A549 treated with AZD9567 at 1 μM for 4 hours (cell line): ENCODE data around the gene SH2D3C. TPM values are rescaled to one million over a fixed set of nuclear protein-coding genes. Genes with fewer than 3 reads are reported as not detected.

Experiments used
- total RNA-seq: library from RNA; stranded (reverse); fragments of 200-300 nt; extraction: Qiagen RNA extraction; gene quantifications from 5 replicates; pipeline ENCODE4 v1.2.3, GENCODE V29; 2022; ENCODE audit not compliant: insufficient read depth

SH2D3C gene
- total RNA-seq, result 0.08 to 0.26 TPM (median 0.19 TPM) in 4 of 5 replicates, not detected in the other

GRCh38 chr9:127778280-127779135 is at the start of gene SH2D3C:
Gene SH2D3C, minus strand, starts transcription at chr9:127778666. Its CDS starts 39 bp downstream, at chr9:127778627.

GRCh38 chr9:127802576-127803443 is 24.3 kb upstream of the SH2D3C start, which contains the start of gene FPGS:
Gene FPGS, plus strand, starts transcription at chr9:127802882. Its CDS starts 43 bp downstream, at chr9:127802925.

GRCh38 chr9:127785933-127786772 is 7.7 kb upstream of the SH2D3C start, which contains the start of gene CDK9:
Gene CDK9, plus strand, starts transcription at chr9:127786034. Its CDS starts 115 bp downstream, at chr9:127786149.

GRCh38 chr9:127734747-127735529 is 43.5 kb downstream of the SH2D3C start, which contains the start of gene TOR2A:
Gene TOR2A, minus strand, starts transcription at chr9:127735294. Its CDS starts 24 bp downstream, at chr9:127735270.

GRCh38 chr9:127715470-127716337 is 62.8 kb downstream of the SH2D3C start, which contains the start of the genes PTRH1 and TTC16:
Gene PTRH1, minus strand, starts transcription at chr9:127715663. Its CDS starts 24 bp downstream, at chr9:127715639.
Gene TTC16, plus strand, starts transcription at chr9:127716079. Its CDS starts 67 bp downstream, at chr9:127716146.

GRCh38 chr9:127706836-127707241 is 71.6 kb downstream of the SH2D3C start, which contains the start of gene CFAP157:
Gene CFAP157, plus strand, starts transcription at chr9:127706988. Its CDS starts 44 bp downstream, at chr9:127707032.

Other genes with a start within 250 kb of the SH2D3C start
- 16.1 to 20.8 TPM (median 19.9 TPM) in 5 replicates for gene STXBP1, start 166.4 kb downstream of the SH2D3C start, total RNA-seq
- 0.08 to 0.13 TPM (median 0.12 TPM) in 3 of 5 replicates, not detected in the others for gene CFAP157, start 71.7 kb downstream of the SH2D3C start, total RNA-seq
- 15.7 to 24.3 TPM (median 19.7 TPM) in 5 replicates for gene PTRH1, start 63.0 kb downstream of the SH2D3C start, total RNA-seq
- gene TTC16, start 62.6 kb downstream of the SH2D3C start, total RNA-seq, result 0.02 to 0.03 TPM (median 0.03 TPM) in 3 of 5 replicates, not detected in the others
- gene TOR2A, start 43.4 kb downstream of the SH2D3C start, total RNA-seq, result 13.6 to 18.7 TPM (median 16.3 TPM) in 5 replicates
- gene CDK9, start 7.4 kb upstream of the SH2D3C start, total RNA-seq, result 48.0 to 74.8 TPM (median 51.5 TPM) in 5 replicates
- gene FPGS, start 24.2 kb upstream of the SH2D3C start, total RNA-seq, result 43.6 to 54.9 TPM (median 49.8 TPM) in 5 replicates
- gene ENG, start 76.0 kb upstream of the SH2D3C start, total RNA-seq, result 0.09 to 0.24 TPM (median 0.14 TPM) in 4 of 5 replicates, not detected in the other
- 41.8 to 82.0 TPM (median 73.1 TPM) in 5 replicates for gene AK1, start 99.0 kb upstream of the SH2D3C start, total RNA-seq
- 19.5 to 29.9 TPM (median 22.3 TPM) in 5 replicates for gene ST6GALNAC6, start 120.9 kb upstream of the SH2D3C start, total RNA-seq
- gene ST6GALNAC4, start 138.4 kb upstream of the SH2D3C start, total RNA-seq, result 16.1 to 19.0 TPM (median 18.1 TPM) in 5 replicates
- gene PIP5KL1, start 152.1 kb upstream of the SH2D3C start, total RNA-seq, result 1.1 to 7.0 TPM (median 2.2 TPM) in 5 replicates
- gene DPM2, start 159.2 kb upstream of the SH2D3C start, total RNA-seq, result 38.0 to 48.2 TPM (median 43.1 TPM) in 5 replicates
- 35.1 to 66.4 TPM (median 44.3 TPM) in 5 replicates for gene EEIG1, start 202.3 kb upstream of the SH2D3C start, total RNA-seq